ENCODE data around the gene RGS7BP. TPM values are rescaled to one million over a fixed set of nuclear protein-coding genes. Genes with fewer than 3 reads are reported as not detected.

RGS7BP gene
- total RNA-seq, 4 donors from 2014 or later: 2.3 to 19.4 (median 7.2) TPM

DNA sequence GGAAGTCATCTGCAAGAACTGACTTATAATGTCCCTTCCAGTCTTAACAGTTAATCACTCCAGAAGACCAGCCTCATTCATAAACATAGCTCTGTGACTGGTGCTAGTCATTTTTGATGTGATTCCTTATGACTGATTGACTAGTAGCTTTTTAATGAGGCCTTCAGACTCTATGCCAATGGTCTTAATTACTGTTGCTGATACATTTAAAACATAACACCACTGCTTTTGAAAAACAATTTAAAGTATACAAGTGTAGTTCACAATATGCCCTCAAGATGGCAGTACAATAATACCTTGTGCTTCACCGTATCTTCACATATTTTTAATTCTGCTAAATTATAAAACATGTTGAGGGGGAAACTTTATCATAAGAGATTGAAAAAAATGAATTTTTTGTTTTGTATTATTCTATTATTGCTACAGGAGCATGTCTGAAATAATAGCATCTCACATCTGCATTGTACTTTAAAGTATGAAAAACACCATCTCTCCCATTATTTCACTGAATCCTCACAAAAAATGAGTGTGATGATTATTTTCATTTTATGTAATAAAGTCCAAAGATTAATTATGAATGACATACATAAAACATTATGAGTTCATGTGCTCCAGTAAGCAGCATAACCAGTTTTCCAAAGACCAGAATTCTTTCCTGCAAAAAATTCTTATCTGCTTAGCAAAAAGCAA is 129.3 kb downstream of the RGS7BP start:
- TF ChIP-seq POLR2A (IDR thresholded peaks at IDR 0.05) (no peak), CTCF (IDR thresholded peaks at IDR 0.05) (peak; percentile 49 to 71 (median 62))
- Histone ChIP-seq H3K27ac (no peak overlapping the region), H3K9me3 (no peaks in the 10 kb centered on the region), H3K4me1 (no peaks in the 10 kb centered on the region), H3K36me3 (no peaks in the 10 kb centered on the region), H3K4me3 (no peak overlapping the region), H3K27me3 (no peaks in the 10 kb centered on the region)
- intact Hi-C loops (cut with DNase I; ENCODE audit: low total_unique reads): loop anchor here (10.0 kb wide), 1 partner anchor 150 kb away; no protein-coding TSS in a partner anchor
- no peak for DNase-seq

GRCh38 chr5:64637144-64637543 is 131.3 kb downstream of the RGS7BP start:
- no peak for TF ChIP-seq POLR2A (IDR thresholded peaks at IDR 0.05)
- TF ChIP-seq CTCF (IDR thresholded peaks at IDR 0.05): no peak
- Histone ChIP-seq H3K4me1 (no peaks in the 10 kb centered on the region), H3K36me3 (no peaks in the 10 kb centered on the region), H3K27ac (no peak overlapping the region), H3K9me3 (no peaks in the 10 kb centered on the region), H3K27me3 (no peaks in the 10 kb centered on the region), H3K4me3 (no peak overlapping the region)
- intact Hi-C loops (cut with DNase I; ENCODE audit: low total_unique reads): loop anchor here (10.0 kb wide), 1 partner anchor 148 kb away; no protein-coding TSS in a partner anchor
- no peak for DNase-seq

DNA sequence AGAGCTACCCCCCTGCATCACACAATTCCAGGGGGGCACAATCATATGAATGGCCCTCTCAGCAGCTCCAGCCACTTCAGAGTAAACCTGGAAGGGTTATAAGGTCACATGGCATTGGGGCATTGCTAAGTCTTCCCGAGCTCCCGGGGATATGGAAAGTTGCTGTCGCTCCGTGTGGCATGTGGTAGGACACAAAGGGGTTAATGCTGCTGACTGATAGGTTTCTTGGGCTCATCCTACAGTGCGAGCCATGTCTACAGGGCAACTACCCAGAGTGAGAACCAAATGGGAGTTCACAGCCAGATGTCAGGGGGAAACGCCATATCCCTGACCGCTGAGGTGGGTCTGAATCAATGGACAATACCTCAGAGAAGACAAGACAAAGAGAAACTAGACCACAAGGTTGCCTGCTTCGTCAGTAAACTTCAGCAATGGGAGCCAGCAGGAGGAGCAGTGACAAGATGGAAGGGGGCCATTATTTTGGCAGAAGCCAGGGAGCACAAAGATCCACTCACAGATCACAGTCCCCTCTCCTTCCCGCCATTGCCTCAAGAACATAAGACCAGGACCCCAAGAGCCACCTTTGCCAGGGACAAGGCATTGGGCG is 132.1 kb downstream of the RGS7BP start:
- H3K27ac ChIP-seq: no peak overlapping the region
- H3K36me3 ChIP-seq: no peaks in the 10 kb centered on the region
- intact Hi-C loops (cut with DNase I; ENCODE audit: low total_unique reads): loop anchor here (10.0 kb wide), 1 partner anchor 147 kb away; no protein-coding TSS in a partner anchor
- no peak for DNase-seq
- no peaks in the 10 kb centered on the region for H3K27me3 ChIP-seq
- H3K4me3 ChIP-seq: no peak overlapping the region
- TF ChIP-seq POLR2A (IDR thresholded peaks at IDR 0.05): no peak
- no peak for TF ChIP-seq CTCF (IDR thresholded peaks at IDR 0.05)
- H3K4me1 ChIP-seq: no peaks in the 10 kb centered on the region
- no peaks in the 10 kb centered on the region for H3K9me3 ChIP-seq

DNA sequence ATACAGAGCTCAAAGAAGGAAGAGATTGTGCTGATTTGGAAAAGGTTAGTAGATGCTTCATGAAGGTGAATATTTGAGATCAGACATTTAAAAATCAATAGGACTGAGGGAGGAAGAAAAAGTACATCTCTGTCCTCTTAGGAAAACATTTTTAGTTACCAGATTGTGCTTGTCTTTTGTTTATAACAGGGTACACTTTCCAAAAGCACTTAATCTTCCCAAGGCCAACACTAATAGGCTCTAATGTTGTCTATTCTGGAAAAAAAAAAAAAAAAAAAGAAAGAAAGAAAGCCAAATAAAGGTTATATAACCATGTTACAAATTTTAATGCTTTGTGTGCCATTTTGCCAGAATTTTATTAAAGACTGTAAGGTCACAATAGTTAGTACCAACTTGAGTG is 139.0 kb downstream of the RGS7BP start:
- intact Hi-C loops (cut with DNase I; ENCODE audit: low total_unique reads): no loop called here
- H3K4me1 ChIP-seq: no peaks in the 10 kb centered on the region
- no peak for TF ChIP-seq POLR2A (IDR thresholded peaks at IDR 0.05)
- TF ChIP-seq CTCF (IDR thresholded peaks at IDR 0.05): no peak
- H3K27ac ChIP-seq: no peak overlapping the region
- no peaks in the 10 kb centered on the region for H3K27me3 ChIP-seq
- no peak overlapping the region for H3K4me3 ChIP-seq
- no peaks in the 10 kb centered on the region for H3K36me3 ChIP-seq
- no peak for DNase-seq
- H3K9me3 ChIP-seq: no peaks in the 10 kb centered on the region

GRCh38 chr5:64646169-64646568 is 140.4 kb downstream of the RGS7BP start:
- Histone ChIP-seq H3K27ac (no peak overlapping the region), H3K4me3 (no peak overlapping the region), H3K27me3 (no peaks in the 10 kb centered on the region), H3K36me3 (no peaks in the 10 kb centered on the region), H3K9me3 (no peaks in the 10 kb centered on the region), H3K4me1 (no peaks in the 10 kb centered on the region)
- intact Hi-C loops (cut with DNase I; ENCODE audit: low total_unique reads): no loop called here
- DNase-seq: no peak
- TF ChIP-seq CTCF (IDR thresholded peaks at IDR 0.05): no peak
- TF ChIP-seq POLR2A (IDR thresholded peaks at IDR 0.05): no peak
